CD4-positive, alpha-beta T cell treated with Interleukin-4 for 4 hours (primary cell): ENCODE results near the gene NFYA.

ENCODE experiments used
- DNase-seq: peaks from one replicate; pipeline ENCODE4 v3.0.0-alpha.2; 2020

The NFYA gene

DNA sequence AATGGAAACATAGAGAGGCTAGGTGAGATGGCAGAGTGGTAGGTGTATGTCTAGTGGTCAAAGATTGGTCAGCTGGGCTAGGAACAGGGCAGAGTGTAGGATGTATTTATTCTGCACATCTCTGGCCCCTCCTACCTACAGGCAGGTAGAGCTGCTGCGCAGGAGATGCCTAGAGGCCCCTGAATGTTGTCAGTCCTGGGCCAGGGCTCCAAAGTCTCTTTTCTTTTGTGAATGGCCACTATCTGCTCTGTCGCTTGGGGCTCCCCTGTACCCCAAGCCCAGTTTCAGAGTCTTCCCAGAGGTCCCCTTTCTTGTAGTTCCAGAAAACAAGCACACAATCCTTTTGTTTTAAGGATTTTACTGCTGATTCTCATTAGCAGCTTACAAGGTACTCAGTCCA is 25.5 kb upstream of the NFYA start:
- no peak for DNase-seq

DNA sequence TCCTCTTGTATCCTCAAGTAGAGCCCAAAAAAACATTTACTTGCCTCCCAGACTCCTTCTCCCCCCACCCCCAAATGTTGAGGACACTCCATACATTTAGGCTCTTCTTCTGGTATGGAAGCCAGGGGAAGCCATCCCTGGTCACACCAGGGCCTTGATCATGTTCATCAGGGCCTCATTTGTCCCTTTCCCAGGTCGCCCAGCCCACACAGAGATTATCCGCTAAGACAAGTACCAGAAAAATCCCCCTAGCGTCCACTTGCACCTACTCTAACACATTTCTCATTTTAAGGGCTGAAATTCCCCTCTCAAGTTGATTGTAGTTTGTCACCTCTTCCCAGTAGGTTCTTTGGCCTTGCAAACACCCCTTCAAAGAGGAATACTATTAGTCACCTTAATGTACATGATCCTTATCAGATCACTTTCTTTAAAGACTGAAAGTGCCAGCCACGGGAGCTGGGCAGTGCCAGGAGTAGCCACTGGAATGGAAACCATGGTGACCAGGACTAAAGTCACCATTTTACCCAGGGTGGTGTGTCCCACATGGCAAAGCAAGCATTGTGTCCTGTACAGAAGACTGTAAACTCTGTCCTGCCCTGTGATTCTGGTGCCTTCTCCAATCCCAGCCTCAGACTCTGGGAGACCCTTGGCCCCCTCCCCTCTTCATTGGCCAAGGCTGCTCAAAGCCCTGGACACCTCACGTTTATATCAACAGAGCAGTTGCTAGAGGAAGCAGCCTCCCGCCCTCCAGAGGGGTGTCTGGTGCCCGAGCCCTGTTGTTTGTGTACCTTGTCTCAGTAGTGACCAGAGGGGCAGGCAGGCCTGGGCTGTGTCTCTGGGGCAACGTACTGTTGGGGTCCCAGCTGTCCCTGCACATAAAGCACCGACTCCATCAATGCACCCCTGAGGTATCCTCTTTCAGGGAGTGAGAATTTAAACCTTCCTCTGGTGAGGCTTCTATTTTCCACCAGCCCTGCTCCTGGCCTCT is 24.7 kb upstream of the NFYA start:
- no peak for DNase-seq

DNA sequence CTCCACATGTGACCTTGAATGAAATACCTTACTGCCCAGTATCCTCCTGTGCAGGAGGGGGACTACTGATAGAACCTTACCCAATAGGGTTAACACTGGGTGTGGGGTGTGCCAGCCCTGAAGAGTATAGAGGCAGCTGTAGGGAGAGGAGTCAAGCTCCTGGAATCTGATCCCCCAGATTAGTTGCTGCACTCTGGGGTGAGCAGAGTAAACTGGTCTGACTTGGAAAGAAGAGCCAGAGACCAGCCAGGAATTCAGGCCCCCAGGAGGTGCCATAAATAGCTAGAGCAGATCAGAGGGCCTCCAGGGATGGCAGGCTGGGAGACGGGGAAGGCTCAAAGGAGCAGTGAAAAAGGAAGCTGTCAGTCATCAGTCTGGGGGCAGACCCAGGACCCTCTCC is 23.3 kb upstream of the NFYA start:
- DNase-seq, result no peak

DNA sequence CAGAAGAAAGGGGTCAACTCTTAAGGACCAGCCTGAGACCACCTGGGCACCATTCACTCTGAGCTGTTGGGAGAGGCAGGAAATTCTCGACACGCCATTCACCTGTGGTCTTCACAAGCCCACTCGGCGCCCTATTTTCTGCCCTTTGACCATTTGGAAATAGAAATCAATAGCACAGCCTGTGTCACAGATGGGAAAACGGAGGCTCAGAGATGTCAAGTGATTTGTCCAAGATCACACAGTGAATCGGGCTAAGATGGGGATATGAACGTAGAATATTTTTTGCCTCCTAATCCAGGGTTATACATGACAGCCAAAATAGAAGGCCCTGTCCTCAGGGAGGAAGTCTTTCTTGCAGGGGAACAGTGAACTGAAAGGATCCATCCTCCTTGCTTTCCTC is 22.8 kb upstream of the NFYA start:
- DNase-seq, result no peak

DNA sequence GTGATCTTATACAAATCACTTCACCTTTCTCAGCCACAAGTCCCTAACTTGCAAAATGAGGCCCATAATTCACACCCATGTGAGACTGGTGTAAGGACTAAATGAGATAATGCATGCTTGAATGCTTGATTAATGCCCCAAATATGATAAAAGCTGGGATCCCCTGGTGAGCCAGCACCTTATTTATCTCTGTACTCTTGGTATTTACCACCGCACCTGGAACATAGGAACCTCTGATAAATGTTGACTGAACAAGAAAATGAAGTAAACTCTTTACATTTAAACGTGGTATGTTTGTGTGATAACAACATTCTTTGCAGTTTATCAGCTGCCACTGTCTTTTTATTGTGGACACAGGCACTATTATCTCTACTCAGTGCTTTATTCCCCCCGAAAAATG is 22.2 kb upstream of the NFYA start:
- DNase-seq, result no peak

DNA sequence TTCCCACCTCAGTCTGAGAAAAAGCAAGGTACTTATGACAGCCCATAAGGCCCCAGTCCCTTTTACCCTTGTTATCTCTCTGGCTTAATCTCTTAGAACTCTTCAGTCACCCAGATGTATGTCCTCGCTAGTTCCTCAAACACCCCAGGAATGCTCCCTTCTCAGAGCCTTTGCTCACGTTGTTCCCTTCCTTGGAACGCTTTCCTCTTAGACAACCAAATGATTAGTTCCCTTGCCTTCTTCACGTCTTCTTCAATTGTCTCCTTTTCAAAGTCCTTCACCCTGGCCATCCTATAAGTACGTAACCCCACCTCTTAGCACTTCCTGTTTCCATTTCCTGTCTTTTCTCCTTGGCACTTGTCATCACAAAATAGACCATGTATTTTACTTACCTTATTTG is 20.9 kb upstream of the NFYA start:
- no peak for DNase-seq

DNA sequence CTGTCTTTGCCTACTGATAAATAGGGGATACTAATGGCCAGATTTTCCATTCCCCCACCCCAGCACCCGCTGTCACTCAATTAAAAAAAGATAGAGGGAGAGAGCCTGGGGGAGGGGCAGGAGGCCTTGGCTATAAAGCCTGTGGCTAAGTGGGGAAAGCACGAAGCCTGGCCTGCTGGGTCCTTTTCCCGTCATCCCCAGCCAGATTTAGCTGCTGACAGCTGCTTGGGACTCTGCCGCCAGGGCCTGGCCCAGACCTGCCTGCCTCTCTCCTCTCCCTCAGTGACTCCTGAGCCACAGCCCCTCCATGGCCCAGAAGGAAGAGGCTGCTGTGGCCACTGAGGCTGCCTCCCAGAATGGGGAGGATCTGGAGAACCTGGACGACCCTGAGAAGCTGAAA is 19.7 kb upstream of the NFYA start, which contains the start of gene APOBEC2:
Gene APOBEC2 (plus strand): TSS at position 162 of the 400 bp plus-strand sequence. CDS start 146 bp downstream, at position 308.
- no peak for DNase-seq

DNA sequence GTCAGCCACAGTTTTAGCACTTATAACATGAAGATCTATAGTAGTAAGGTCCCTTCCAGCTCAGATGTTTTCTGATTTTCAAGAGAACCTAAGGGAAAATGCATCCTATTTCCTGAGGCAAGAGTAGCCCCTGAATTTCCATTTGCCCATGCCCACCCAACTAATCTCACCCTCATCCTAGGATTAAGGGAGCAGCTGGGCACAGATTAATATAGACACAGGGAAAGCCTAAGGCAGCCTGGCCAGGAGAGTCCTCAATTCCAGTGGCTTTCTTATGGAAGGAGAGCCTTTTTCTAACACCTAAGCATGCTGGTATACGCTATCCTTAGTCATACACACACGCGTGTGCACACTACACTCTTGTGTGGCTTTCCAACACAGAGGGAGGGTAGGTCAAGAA is 18.3 kb upstream of the NFYA start:
- no peak for DNase-seq

DNA sequence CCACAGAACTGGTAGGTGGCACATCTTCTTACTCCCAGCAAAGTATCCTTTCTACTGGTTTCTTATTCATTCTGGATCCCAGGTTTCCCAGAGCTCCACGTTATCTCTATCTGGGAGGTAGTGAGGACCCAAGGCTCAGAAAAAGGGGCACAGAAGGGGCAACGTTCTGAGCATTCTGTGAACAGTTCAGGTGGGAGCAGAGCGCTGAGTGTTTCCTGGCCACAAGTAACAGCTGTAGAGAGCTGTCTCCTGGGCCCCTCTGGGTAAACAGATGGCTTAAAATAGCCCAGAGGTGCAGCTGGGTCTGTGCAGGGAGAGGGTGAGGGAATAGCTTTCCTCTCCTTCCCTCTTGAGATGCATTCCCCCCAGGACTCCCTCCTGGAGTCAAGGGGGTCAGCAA is 17.6 kb upstream of the NFYA start:
- no peak for DNase-seq

DNA sequence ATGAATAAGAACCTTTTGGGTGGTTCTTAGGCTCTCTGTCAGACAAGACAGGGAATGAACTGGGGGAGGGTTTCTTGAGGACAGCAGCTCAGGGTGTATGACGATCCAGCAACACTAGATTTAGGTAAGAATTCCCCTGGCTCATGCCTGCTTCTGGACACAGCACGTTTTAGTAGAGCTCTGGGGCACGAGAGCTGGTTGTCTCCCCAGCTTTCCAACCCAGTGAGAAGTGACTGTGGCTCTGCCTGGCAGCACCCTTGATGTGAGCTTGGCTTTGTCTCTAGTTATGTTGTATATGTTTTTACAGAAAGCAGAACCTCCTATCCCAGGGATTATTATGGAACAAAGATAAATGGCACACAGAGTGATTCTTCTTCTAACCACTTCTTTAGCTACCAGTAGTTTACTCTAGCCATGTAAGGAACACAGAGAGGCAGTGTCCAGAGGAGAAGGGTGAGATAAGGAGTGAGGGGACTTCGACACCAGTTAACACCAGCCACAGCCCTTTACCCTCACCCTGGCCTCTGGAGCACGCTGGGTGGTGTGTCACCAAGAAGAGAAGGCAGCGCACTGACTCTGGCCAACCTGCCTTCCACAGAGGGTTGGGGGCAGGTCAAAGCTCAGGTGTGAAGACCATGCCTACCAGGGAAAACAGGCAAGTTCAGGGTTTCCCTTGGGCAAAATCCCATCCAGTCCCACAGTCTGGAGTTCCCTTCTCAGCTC is 15.8 kb upstream of the NFYA start:
- no peak for DNase-seq

DNA sequence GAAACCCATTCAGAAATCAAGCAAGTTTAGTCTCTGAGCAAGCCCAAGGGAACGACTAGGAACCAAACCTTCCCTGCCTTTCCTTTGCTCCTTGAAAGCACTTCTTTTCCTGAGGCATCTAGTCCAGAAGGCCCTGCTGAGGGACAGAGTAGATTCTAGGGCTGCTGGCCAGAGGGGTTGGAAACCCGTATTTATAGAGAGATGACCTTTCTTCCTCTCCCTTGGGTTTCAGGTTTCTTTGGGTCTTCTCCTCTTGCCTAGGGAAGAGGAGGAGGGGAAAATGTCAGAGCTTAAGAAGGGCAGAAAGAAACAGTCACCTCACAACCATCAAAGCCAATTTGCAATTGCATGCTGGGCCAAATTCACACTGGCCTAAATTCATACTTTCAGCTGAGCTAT is 14.0 kb upstream of the NFYA start:
- no peak for DNase-seq

DNA sequence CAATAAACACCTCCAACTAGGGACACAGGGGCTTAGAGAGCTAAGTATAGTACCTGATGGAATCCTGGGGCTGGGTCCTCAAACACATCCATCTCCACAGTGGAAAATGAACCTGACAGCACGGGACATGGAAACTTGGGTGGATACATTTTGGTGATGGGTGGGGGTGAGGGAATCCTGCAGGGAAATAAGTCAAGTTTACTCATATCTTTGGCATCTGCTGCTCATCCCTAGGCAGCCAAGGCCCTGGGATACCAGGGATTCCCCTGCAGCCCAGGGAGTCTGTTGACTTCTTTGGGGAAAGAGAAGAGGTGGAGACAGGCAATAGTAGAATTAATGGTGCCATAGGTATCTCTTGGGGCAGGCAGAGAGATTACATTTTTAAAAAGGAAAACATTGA is 13.2 kb upstream of the NFYA start:
- no peak for DNase-seq

DNA sequence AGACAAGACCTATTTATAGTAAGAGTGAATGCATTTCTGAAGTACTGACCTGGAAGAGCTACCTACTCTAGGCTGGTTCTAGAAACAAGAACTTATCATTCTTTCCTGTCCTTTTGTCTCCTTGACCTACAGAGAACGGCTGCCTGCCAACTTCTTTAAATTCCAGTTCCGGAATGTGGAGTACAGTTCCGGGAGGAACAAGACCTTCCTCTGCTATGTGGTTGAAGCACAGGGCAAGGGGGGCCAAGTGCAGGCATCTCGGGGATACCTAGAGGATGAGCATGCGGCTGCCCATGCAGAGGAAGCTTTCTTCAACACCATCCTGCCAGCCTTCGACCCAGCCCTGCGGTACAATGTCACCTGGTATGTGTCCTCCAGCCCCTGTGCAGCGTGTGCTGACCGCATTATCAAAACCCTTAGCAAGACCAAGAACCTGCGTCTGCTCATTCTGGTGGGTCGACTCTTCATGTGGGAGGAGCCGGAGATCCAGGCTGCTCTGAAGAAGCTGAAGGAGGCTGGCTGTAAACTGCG is 11.5 kb upstream of the NFYA start:
- DNase-seq, result no peak

DNA sequence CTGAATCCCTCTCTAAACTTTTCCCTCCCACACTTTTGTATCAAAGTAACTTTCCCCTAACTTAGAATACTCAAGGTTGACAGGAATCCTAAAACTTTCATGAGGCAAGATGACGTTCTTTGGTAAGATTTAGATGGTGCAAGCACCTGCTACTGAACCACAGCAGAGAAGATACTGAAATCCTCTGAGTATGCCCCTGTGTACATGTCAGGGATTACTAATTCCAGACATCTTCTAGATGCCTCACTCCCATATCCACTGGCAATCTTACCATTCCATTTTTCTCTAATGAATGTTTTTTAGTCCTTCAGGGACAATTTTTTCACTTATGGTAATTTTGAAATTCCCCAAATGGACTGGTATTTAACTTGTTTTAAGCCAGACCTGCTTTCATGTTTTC is 10.7 kb upstream of the NFYA start:
- no peak for DNase-seq

DNA sequence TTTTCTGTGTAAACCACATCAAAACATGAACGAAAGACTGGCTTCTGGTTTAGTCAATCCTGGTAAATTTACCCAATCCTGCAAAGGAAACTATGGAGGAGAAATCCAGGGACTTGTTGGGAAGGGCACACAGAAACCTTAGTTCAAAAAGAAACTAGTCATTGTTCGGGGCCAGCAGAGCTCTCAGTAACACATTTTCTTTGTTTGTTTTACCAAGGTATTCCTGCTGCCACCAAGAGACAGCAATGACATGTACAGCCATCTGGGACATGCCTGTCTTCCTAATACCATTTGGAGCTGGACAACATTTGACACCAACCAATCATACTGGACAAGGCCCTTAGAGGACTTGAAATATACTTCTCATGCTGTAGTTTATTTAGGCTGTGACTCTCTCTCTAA is 8.9 kb upstream of the NFYA start:
- DNase-seq, result no peak

DNA sequence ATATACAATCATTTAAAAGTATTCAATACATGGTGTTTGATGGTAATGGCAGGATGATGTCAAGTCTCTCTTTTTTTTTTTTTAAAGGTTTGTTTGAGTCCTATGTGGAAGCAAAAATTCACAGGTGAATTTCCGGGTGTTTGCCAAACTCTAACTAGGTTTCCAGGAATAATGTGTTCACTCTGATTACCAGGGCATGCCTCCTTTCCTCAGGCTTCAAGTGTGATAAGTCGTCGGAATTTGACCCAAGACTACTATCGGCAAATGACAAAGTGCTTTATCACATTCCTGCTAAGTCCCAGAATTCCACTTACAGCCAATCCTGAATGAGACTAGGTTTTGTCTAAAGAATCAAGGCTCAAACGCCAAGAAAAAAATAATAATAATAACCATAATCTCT is 7.9 kb upstream of the NFYA start:
- no peak for DNase-seq

DNA sequence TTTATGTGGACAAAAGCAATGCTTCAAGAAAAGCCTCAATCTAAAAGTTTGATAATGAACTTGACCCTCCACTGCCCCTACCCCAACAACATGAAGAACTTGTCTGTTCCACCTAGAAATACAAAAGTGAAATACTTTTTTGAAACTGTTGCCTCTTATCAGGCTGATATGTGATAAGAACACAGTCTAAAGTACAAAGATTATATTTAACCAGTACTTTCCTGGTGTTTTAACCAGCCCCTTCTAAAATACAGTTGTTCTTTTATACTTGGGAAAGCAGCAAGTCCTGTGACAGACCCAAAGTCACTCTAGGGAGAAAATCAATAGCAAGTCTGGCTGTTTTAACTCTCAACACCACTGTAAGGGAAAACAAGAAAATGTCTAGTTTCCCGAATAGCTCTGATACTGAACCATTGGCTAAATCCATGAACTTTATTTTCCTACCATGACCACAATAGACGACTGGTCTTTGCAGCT is 7.2 kb upstream of the NFYA start:
- no peak for DNase-seq

DNA sequence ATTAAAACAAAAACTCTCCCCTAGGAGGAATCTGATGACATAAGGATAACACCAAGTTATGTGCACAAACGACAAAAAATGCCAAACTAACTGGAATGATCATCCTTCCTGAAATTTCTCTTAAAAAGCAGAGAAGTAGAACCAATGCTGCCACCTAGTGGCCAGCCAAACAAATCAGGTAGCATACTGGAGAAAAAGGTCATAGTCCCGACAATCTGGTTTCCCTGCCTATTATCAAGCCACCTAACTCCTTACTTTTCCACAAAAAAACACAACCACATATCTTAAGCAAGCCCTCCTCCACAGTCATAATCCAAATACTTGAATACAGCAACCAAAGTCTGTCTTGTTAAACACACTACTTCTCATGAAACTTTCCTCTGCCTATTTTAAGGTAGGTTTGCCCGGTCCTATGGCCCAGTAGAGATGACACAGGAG is 5.9 kb upstream of the NFYA start:
- peak; percentile 55 for DNase-seq

DNA sequence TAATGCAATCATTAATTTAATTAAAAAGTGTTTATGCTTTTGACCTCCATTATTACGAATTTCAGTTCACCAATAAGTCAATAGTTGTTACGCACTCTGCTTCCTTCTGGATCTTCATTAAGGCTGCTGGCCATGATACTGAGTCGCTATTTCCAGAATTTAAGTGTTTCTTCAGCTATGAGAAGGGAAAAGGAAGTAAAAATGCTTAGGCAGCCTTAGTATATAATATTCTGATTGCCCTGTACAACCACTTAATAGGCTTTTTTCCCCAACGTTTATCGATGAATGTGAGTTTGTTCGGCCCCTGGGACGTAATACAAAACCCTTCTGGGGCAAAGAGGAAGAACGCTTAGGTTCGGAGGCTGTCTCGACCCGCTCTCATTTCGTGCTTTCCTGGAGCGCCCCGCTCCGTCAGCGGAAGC is 1.3 kb upstream of the NFYA start:
- DNase-seq, result no peak

DNA sequence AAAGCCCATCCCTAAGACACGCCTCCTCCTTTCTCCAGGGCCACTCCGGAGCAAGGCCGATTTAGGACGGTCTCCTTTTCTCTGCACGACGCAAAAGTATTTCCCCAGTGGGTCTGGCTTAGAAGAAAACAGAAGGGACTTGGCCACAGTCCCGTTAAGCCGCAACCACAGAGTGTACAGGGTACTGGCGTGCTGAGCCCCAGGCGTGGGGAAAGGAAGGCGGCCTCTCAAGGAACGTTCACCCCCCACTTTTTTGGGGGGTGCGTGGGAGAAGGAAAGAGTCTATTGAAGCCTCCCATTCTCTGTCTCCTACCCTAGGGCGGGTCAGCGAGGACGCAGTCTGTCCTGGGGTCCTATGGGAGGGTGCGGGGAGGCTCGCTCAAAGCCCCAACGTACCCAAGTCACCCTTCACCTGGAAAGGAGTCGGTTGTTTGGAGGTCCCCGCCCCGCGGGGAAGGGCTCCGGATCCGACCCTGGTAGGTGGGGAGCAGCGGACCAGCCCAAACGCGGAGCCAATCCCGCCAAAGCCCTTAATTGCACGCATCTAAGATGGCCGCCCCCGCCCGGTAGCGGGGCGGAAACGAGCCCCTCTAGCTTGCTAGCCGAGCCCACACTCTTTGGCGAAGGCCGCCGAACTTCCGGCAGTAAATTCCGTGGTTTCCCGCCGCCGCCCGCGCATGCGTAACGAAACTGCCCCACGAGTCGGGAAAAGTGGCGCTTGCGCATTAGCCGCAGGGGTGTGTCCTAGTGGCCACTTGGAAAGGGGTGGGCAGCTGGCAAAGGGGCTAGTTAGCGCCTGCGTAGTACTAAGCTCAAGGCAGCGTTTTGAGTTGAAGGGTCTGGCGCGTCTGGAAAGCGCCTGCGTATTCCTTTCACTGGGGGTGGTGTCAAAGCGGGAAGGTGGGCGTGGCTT is 595 bp upstream of the NFYA start, which contains the start of gene OARD1:
Gene OARD1 (minus strand): TSS at position 434 of the 913 bp plus-strand sequence. CDS start 722 bp downstream, outside the sequence.
- DNase-seq, result peak; percentile 99

DNA sequence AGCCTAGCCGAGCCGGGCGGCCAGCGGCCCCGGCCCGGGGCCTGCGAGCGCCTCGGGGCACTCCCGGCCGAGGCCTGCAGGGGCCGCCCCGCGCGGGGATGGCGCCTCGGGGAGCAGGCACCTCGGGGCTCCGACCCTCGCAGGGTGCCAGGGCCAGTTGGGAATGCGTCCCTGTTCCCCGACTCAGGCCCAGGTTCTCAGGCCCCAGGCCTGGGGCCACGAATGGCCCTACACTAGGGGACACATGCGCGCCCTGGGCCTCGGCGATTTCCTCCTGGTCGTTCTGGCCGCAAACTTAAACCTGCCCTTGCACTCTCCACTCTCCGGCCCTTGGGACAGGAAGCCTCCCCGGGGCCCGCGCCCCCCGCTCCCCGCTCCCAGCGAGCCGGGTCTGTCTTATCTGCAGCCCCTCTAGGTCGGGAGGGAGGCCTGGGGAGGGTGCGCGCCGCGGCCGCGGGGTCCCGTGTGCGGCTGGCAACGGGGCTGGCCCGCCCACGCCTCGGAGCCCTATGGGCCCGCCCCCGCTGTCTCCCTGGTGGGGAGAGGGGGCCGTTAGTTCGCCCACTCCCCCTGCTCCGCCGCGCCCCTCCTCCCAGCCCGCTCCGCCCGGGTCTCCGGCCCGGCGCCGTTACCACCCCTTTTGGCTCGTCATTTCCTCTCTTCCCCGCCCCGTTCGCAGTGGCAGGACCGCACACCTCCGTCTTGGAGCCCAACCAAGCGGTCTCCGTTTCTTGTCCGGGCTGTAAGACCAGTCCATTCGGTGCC is 611 bp downstream of the NFYA start:
- DNase-seq, result peak; percentile 77
